Kidney (tissue), 14 donors: ENCODE results near the gene CCDC142. TPM values are rescaled to one million over a fixed set of nuclear protein-coding genes. Genes with fewer than 3 reads are reported as not detected.

Experiments used
- DNase-seq, 5 donors: peaks; one replicate each; pipeline ENCODE4 v3.0.0-alpha.2; 2013 to 2020
- FAIRE-seq: peaks from 2 replicates; lab custom pipeline; 2012; peaks lifted over from hg19 to GRCh38; lab: Jason Lieb, UNC
- H3K27ac ChIP-seq, 2 donors: one replicate each; pipeline ENCODE4 v1.7.0; 2013; ENCODE audit warnings: low read depth in 2 of 2, low read length in 2 of 2, inconsistent platforms in 1 of 2
- H3K27me3 ChIP-seq: one replicate; pipeline ENCODE4 v1.7.1; 2013; ENCODE audit warnings: low read length, inconsistent platforms; ENCODE audit not compliant: control insufficient read depth, insufficient read depth
- H3K36me3 ChIP-seq, 3 donors: one replicate each; pipeline versions ENCODE4 v1.7.0 to v1.7.1; 2013; ENCODE audit warnings: low read length in 3 of 3, control low read depth in 1 of 3, inconsistent platforms in 1 of 3; ENCODE audit not compliant: insufficient read depth in 3 of 3, control insufficient read depth in 2 of 3
- H3K4me1 ChIP-seq, 3 donors: one replicate each; pipeline versions ENCODE4 v1.7.0 to v1.7.1; 2013; ENCODE audit warnings: low read length in 3 of 3, inconsistent platforms in 1 of 3, low read depth in 1 of 3; ENCODE audit not compliant: control insufficient read depth in 2 of 3, insufficient read depth in 2 of 3
- H3K4me3 ChIP-seq, 3 donors: one replicate each; pipeline versions ENCODE4 v1.7.0 to v1.8.1; 2013; ENCODE audit warnings: low read length in 3 of 3, control low read depth in 1 of 3, inconsistent platforms in 1 of 3
- H3K9ac ChIP-seq, 3 donors: one replicate each; pipeline versions ENCODE4 v1.7.0 to v1.7.1; 2013; ENCODE audit warnings: low read length in 3 of 3, control low read depth in 1 of 3, inconsistent platforms in 1 of 3
- H3K9me3 ChIP-seq, 3 donors: one replicate each; pipeline versions ENCODE4 v1.7.0 to v1.7.1; 2013; ENCODE audit warnings: low read length in 3 of 3, control low read depth in 1 of 3, inconsistent platforms in 1 of 3; ENCODE audit not compliant: control insufficient read depth in 2 of 3, insufficient read depth in 1 of 3
- intact Hi-C: fragments of 100-400 bp; cut with DNase I; formaldehyde crosslinking; loops from one replicate; pipeline ENCODE4 v1.11.1; 2022
- polyA plus RNA-seq: library from polyadenylated mRNA; stranded (reverse); fragments of 350-450 nt; fragmentation: Illumina TruSeq; extraction: RNeasy Lipid Tissue Mini Kit (QIAGEN cat#74804); gene quantifications from one replicate; pipeline ENCODE4 v1.2.3, GENCODE V29; 2014; ENCODE audit warnings: low read depth, low replicate concordance; ENCODE audit not compliant: insufficient read depth
- total RNA-seq: library from RNA; stranded (reverse); fragmentation: NEBNext Ultra II Directional; extraction: Animal tissue kit (Norgen Biotek cat#: 25700); gene quantifications from one replicate; pipeline ENCODE4 v1.2.1, GENCODE V29; 2021
- TF ChIP-seq, protein P1 (sequence below): IDR thresholded peaks from 3 replicates; pipeline ENCODE4 v1.5.1; 2012; ENCODE audit warnings: mild to moderate bottlenecking, moderate library complexity, borderline replicate concordance; ENCODE audit not compliant: insufficient read depth; ENCODE audit errors: extremely low read depth
- donor health status: control.
- donor health status: control.
- donor health status: control.
- donor health status: control.
- donor health status: control.
- donor health status: DM: yes; HTN: yes; CAD: no.
- donor health status: Normal renal cell carcinoma (clear cell type).

CCDC142 gene
- total and polyA plus RNA-seq, 2 donors from 2014 or later, result 2.8 to 23.1 TPM

DNA sequence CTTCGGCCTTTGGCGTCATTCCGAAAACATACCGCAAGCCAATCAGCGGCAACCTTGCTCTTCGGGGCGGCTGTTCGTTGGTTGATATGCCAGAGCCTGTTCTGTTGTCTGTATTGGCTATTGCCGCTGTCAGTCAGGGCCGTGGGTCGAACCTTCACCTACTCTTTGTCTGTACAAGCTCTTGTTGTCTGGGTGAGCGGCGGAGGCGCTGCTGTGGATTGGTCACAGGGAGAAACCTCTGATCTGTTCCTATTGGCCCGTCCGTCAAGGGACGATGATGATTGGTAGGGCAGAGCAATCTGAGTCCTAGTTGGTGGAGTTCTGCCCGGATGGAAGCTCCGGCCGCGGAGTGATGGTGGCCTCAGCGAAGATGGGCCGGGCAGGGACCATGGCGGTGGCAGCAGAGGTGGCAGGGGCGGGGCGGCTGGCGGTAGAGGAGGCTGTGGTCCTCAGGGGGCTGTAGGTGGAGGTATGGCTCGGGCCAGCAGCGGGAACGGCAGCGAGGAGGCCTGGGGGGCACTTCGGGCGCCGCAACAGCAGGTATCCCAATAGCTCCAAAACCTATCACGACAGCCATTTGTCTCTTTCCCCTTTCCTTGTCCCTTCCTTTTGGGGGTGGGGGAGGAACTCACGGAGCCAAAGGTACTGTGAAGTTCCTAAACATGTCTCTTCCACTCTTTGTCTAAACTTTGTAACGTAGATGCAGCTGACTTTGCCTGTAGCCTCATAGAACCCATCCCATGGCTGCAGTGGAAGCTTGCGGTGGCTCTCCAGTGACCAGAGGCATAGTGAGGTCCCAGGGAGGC is 24.5 kb downstream of the CCDC142 start, which contains the start of gene WBP1:
Gene WBP1 (plus strand): TSS at position 307 of the 806 bp plus-strand sequence. CDS start 165 bp downstream, at position 472.
- H3K36me3 ChIP-seq, result peaks cover 0 to 3% (median 0%) of the 10 kb centered on the region in 3 donors
- peak within 1 kb of the TSS; percentile 79 to 97 (median 97) for H3K4me3 ChIP-seq
- DNase-seq (peak; percentile 100), FAIRE-seq (peak; percentile 99)
- H3K27ac ChIP-seq, result peak within 1 kb of the TSS; percentile 96 to 97
- intact Hi-C loops, result no loop called here
- H3K27me3 ChIP-seq, result no peaks in the 10 kb centered on the region
- no peaks in the 10 kb centered on the region for H3K9me3 ChIP-seq
- H3K9ac ChIP-seq, result peak within 1 kb of the TSS; percentile 91 to 95 (median 94)
- TF ChIP-seq, protein P1, sequence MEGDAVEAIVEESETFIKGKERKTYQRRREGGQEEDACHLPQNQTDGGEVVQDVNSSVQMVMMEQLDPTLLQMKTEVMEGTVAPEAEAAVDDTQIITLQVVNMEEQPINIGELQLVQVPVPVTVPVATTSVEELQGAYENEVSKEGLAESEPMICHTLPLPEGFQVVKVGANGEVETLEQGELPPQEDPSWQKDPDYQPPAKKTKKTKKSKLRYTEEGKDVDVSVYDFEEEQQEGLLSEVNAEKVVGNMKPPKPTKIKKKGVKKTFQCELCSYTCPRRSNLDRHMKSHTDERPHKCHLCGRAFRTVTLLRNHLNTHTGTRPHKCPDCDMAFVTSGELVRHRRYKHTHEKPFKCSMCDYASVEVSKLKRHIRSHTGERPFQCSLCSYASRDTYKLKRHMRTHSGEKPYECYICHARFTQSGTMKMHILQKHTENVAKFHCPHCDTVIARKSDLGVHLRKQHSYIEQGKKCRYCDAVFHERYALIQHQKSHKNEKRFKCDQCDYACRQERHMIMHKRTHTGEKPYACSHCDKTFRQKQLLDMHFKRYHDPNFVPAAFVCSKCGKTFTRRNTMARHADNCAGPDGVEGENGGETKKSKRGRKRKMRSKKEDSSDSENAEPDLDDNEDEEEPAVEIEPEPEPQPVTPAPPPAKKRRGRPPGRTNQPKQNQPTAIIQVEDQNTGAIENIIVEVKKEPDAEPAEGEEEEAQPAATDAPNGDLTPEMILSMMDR, result no peak
- peaks cover 0 to 26% (median 12%) of the 10 kb centered on the region in 3 donors for H3K4me1 ChIP-seq

DNA sequence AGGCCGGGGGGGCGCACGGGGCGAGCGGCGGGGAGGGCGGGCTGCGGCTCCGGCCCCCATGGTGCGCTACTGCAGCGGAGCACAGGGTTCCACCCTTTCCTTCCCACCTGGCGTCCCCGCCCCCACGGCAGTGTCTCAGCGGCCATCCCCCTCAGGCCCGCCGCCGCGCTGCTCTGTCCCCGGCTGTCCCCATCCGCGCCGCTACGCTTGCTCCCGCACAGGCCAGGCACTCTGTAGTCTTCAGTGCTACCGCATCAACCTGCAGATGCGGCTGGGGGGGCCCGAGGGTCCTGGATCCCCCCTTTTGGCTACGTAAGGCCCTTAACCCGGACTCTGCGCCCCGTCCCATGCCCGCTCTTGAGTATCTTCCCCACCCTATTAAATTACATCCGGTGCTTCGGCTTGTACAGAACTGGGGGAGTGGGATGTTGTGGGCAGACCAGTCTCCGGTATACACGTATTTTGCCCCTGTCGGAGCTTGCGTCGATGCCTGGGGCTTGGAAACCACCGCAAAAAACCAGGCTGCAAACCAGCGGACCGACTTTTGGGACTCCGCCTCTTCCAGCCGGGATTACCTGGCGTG is 25.2 kb downstream of the CCDC142 start:
- peak overlapping the region; percentile 70 to 92 (median 79) for H3K4me3 ChIP-seq
- H3K27me3 ChIP-seq, result no peaks in the 10 kb centered on the region
- H3K27ac ChIP-seq, result peak overlapping the region; percentile 96 to 97
- DNase-seq, result peak; percentile 84 to 93 (median 87)
- H3K9me3 ChIP-seq, result no peaks in the 10 kb centered on the region
- TF ChIP-seq, protein P1, result no peak
- FAIRE-seq, result no peak
- peaks cover 0 to 26% (median 12%) of the 10 kb centered on the region in 3 donors for H3K4me1 ChIP-seq
- intact Hi-C loops, result no loop called here
- H3K9ac ChIP-seq, result peak overlapping the region; percentile 42 to 95 (median 91)
- peaks cover 0 to 3% (median 0%) of the 10 kb centered on the region in 3 donors for H3K36me3 ChIP-seq

DNA sequence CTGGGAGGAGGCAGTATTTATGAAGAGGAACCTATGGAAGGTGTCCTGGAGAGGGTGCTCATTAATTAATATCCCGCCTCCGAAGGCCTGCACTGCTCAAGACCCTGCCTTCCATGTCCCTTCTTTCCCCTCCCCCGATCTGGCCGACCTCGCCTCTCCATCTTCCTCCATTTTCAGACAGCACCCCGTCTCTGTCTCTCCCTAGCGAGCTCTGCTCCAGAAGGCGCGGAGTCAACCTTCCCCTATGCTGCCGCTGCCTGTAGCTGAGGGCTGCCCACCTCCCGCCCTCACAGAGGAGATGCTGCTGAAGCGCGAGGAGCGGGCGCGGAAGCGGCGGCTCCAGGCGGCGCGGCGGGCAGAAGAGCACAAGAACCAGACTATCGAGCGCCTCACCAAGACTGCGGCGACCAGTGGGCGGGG is 25.7 kb downstream of the CCDC142 start:
- TF ChIP-seq, protein P1, result no peak
- peak overlapping the region; percentile 11 to 62 (median 40) for H3K9ac ChIP-seq
- H3K27ac ChIP-seq, result peak overlapping the region; percentile 96 to 97
- DNase-seq (no peak), FAIRE-seq (no peak)
- H3K36me3 ChIP-seq, result no peaks in the 10 kb centered on the region
- H3K9me3 ChIP-seq, result no peaks in the 10 kb centered on the region
- peak overlapping the region; percentile 56 to 79 (median 59) for H3K4me3 ChIP-seq
- H3K27me3 ChIP-seq, result no peaks in the 10 kb centered on the region
- peaks cover 0 to 26% (median 12%) of the 10 kb centered on the region in 3 donors for H3K4me1 ChIP-seq
- intact Hi-C loops, result no loop called here
